Muscle of arm (tissue), 12 donors: Measurements from ENCODE around the gene GNMT. TPM values are rescaled to one million over a fixed set of nuclear protein-coding genes. Genes with fewer than 3 reads are reported as not detected.
"Not testable (repeated sequence)": the region's sequence is repeated elsewhere in the genome, so short reads cannot be mapped to it uniquely, and the experiment has no call there.

ENCODE experiments used
- DNase-seq: peaks from one replicate; pipeline ENCODE4 v3.0.0-alpha.2; 2013
- polyA plus RNA-seq, 12 donors: library from polyadenylated mRNA; unstranded; fragments of 120-200 nt; gene quantifications; one replicate each; pipeline ENCODE4 v1.2.1, GENCODE V29; 2013; ENCODE audit not compliant: insufficient read length in 12 of 12

The GNMT gene
- polyA plus RNA-seq, 12 donors: 0.23 to 0.88 (median 0.40) TPM; not detected in 2

- DNase-seq: no peak
These were observed 20.0 kb upstream of the GNMT start for GRCh38 chr6:42940493-42941045.

- DNase-seq: not testable (repeated sequence)
These were observed 19.2 kb upstream of the GNMT start for GRCh38 chr6:42941356-42941755.

- no peak for DNase-seq
These were observed 18.1 kb upstream of the GNMT start for GRCh38 chr6:42942444-42942843.

- DNase-seq: peak; percentile 31
These were observed 12.6 kb upstream of the GNMT start for GRCh38 chr6:42947950-42948349.

GRCh38 chr6:42952389-42952788 lies 8.2 kb upstream of the GNMT start:
- DNase-seq: no peak

GRCh38 chr6:42954405-42954804 lies 6.1 kb upstream of the GNMT start:
- DNase-seq: not testable (repeated sequence)

- no peak for DNase-seq
These were observed 2.4 kb upstream of the GNMT start for GRCh38 chr6:42958125-42958524.

GRCh38 chr6:42959917-42960242 lies 674 bp upstream of the GNMT start:
- DNase-seq: no peak

- DNase-seq: no peak
These were observed 491 bp downstream of the GNMT start for GRCh38 chr6:42961020-42961470.

- no peak for DNase-seq
These were observed 1.5 kb downstream of the GNMT start for GRCh38 chr6:42962096-42962495.

- DNase-seq: no peak
These were observed 2.1 kb downstream of the GNMT start for GRCh38 chr6:42962502-42963178.

- no peak for DNase-seq
These were observed 2.8 kb downstream of the GNMT start for GRCh38 chr6:42963179-42963854.

GRCh38 chr6:42963855-42964605 lies 3.5 kb downstream of the GNMT start:
- no peak for DNase-seq

- no peak for DNase-seq
These were observed 6.0 kb downstream of the GNMT start for GRCh38 chr6:42966571-42966970.

- DNase-seq: no peak
These were observed 6.7 kb downstream of the GNMT start for GRCh38 chr6:42967228-42967627.

GRCh38 chr6:42968126-42968701 lies 7.7 kb downstream of the GNMT start:
- DNase-seq: no peak

- no peak for DNase-seq
These were observed 8.2 kb downstream of the GNMT start for GRCh38 chr6:42968783-42969182.

- DNase-seq: no peak
These were observed 8.9 kb downstream of the GNMT start for GRCh38 chr6:42969431-42969830.

GRCh38 chr6:42969934-42970333 lies 9.4 kb downstream of the GNMT start:
- no peak for DNase-seq

GRCh38 chr6:42970871-42971612 lies 10.5 kb downstream of the GNMT start:
- no peak for DNase-seq

- DNase-seq: no peak
These were observed 11.3 kb downstream of the GNMT start for GRCh38 chr6:42971746-42972327.
